NCI-H748 (cell line): Measurements from ENCODE around the gene PRKCE.
A peak's percentile ranks its signal among the peaks of the same experiment; 100 is the strongest.

Experiments
- DNase-seq: peaks from one replicate; lab custom pipeline; 2025; ENCODE audit not compliant: unreplicated experiment; lab: John Stamatoyannopoulos, UW

The PRKCE gene

GRCh38 chr2:45651415-45652089 is at the start of gene PRKCE:
TSS of gene PRKCE (plus strand) at chr2:45651675.
- peak; percentile 41 for DNase-seq

- DNase-seq = no peak
Observed at GRCh38 chr2:45602624-45603023, 48.9 kb upstream of the PRKCE start.

- no peak for DNase-seq
Observed at GRCh38 chr2:45605116-45605515, 46.4 kb upstream of the PRKCE start.

- no peak for DNase-seq
Observed at GRCh38 chr2:45606796-45607195, 44.7 kb upstream of the PRKCE start.

- DNase-seq = peak; percentile 35
Observed at GRCh38 chr2:45607701-45608100, 43.8 kb upstream of the PRKCE start.

GRCh38 chr2:45610281-45611019 is 41.0 kb upstream of the PRKCE start:
- peak; percentile 60 for DNase-seq

- DNase-seq = peak; percentile 92
Observed at GRCh38 chr2:45611020-45611859, 40.2 kb upstream of the PRKCE start, which contains the start of gene SRBD1. TSS of gene SRBD1 (minus strand) at chr2:45611267. CDS start at chr2:45605441, 5,826 bp downstream.

GRCh38 chr2:45612285-45612684 is 39.2 kb upstream of the PRKCE start:
- no peak for DNase-seq

- DNase-seq = no peak
Observed at GRCh38 chr2:45612731-45613130, 38.7 kb upstream of the PRKCE start.

- no peak for DNase-seq
Observed at GRCh38 chr2:45614330-45614729, 37.1 kb upstream of the PRKCE start.

- DNase-seq = no peak
Observed at GRCh38 chr2:45614871-45615415, 36.5 kb upstream of the PRKCE start.

GRCh38 chr2:45616658-45617411 is 34.6 kb upstream of the PRKCE start:
- no peak for DNase-seq

GRCh38 chr2:45617496-45617895 is 34.0 kb upstream of the PRKCE start:
- DNase-seq = no peak

- no peak for DNase-seq
Observed at GRCh38 chr2:45622336-45623075, 29.0 kb upstream of the PRKCE start.

- no peak for DNase-seq
Observed at GRCh38 chr2:45623098-45623497, 28.4 kb upstream of the PRKCE start.

- no peak for DNase-seq
Observed at GRCh38 chr2:45625824-45626223, 25.7 kb upstream of the PRKCE start.

- peak; percentile 69 for DNase-seq
Observed at GRCh38 chr2:45626387-45627221, 24.9 kb upstream of the PRKCE start.

- DNase-seq = no peak
Observed at GRCh38 chr2:45627911-45628310, 23.6 kb upstream of the PRKCE start.

GRCh38 chr2:45629971-45630370 is 21.5 kb upstream of the PRKCE start:
- no peak for DNase-seq
